ENCODE data around the gene RNF225.

GRCh38 chr19:58434217-58434616 is 38.8 kb downstream of the RNF225 start:
- TF ChIP-seq CTCF (IDR thresholded peaks at IDR 0.05) (no peak), EZH2 (IDR thresholded peaks at IDR 0.05; ENCODE audit: borderline replicate concordance, insufficient read depth, low read depth, low read length, poor library complexity, severe bottlenecking) (no peak)

All from B cell (primary cell).